Measurements from ENCODE around the gene SAMMSON.

SAMMSON gene

GRCh38 chr3:69983546-69984265 is 15.8 kb upstream of the SAMMSON start:
- no peak for TF ChIP-seq FOXP2 (optimal IDR thresholded peaks at IDR 0.05; ENCODE audit: borderline replicate concordance, extremely low read depth, extremely low read length, insufficient read depth)
- no peak for TF ChIP-seq POLR2AphosphoS5 (IDR thresholded peaks at IDR 0.05; ENCODE audit: low read depth, low read length)
- no peak for TF ChIP-seq TAF1 (IDR thresholded peaks at IDR 0.05; ENCODE audit: borderline replicate concordance, insufficient read depth, low read length)

- no peak for TF ChIP-seq TAF1 (IDR thresholded peaks at IDR 0.05; ENCODE audit: borderline replicate concordance, insufficient read depth, low read length)
- no peak for TF ChIP-seq POLR2AphosphoS5 (IDR thresholded peaks at IDR 0.05; ENCODE audit: low read depth, low read length)
- no peak for TF ChIP-seq REST (IDR thresholded peaks at IDR 0.05; ENCODE audit: insufficient read depth in 1 of 2, low read depth in 2 of 2, low read length in 2 of 2)
- no peak for TF ChIP-seq SIN3A (IDR thresholded peaks at IDR 0.05; ENCODE audit: borderline replicate concordance, insufficient read depth, low read length)
- TF ChIP-seq FOXP2 (optimal IDR thresholded peaks at IDR 0.05; ENCODE audit: borderline replicate concordance, extremely low read depth, extremely low read length, insufficient read depth), result no peak
These were observed 14.3 kb upstream of the SAMMSON start for GRCh38 chr3:69985266-69985665.

GRCh38 chr3:69986419-69986818 is 13.1 kb upstream of the SAMMSON start:
- TF ChIP-seq SIN3A (IDR thresholded peaks at IDR 0.05; ENCODE audit: borderline replicate concordance, insufficient read depth, low read length) (no peak), TAF1 (IDR thresholded peaks at IDR 0.05; ENCODE audit: borderline replicate concordance, insufficient read depth, low read length) (no peak)

DNA sequence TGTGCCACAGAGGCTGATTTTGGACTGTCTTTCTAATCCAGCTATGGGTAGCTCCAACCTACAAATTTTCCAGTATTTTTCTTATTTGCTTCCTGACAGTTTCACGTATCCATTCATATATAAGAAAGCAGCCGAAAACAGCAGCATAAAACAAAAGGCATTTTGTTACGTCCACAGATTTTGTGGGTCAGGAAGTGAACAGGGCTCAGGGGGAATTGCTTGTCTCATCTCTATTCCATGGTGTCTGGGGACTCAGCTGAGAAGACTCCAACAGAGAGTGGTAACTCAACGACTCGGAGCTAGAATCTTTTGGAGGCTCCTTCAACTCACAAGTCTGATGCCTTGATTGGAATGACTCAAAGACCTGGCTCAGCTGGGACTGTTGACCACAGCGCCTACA is 11.7 kb upstream of the SAMMSON start:
- TF ChIP-seq FOXP2 (optimal IDR thresholded peaks at IDR 0.05; ENCODE audit: borderline replicate concordance, extremely low read depth, extremely low read length, insufficient read depth) (no peak), SIN3A (IDR thresholded peaks at IDR 0.05; ENCODE audit: borderline replicate concordance, insufficient read depth, low read length) (no peak), POLR2AphosphoS5 (IDR thresholded peaks at IDR 0.05; ENCODE audit: low read depth, low read length) (no peak), REST (IDR thresholded peaks at IDR 0.05; ENCODE audit: insufficient read depth in 1 of 2, low read depth in 2 of 2, low read length in 2 of 2) (no peak), TAF1 (IDR thresholded peaks at IDR 0.05; ENCODE audit: borderline replicate concordance, insufficient read depth, low read length) (no peak)

DNA sequence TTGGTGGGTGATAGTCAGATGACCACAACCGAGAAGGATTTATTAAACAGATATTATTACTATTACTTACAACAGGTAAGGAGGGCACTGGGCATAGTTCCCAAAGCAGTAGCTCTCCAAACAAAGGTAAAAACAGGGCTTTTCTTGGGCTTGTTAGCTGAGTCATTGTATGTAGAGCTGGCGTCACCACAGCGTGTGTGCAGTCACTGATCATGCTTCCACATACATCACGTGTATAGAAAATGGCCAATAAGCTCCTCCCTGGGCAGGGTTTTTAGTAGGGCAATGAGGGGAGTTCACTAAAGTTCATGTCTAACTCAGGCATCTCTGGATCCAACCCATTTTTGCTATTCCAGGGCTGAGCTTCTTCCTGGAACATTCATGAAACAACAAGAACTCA is 5.8 kb upstream of the SAMMSON start:
- TF ChIP-seq FOXP2 (optimal IDR thresholded peaks at IDR 0.05; ENCODE audit: borderline replicate concordance, extremely low read depth, extremely low read length, insufficient read depth) (no peak), SIN3A (IDR thresholded peaks at IDR 0.05; ENCODE audit: borderline replicate concordance, insufficient read depth, low read length) (no peak), POLR2AphosphoS5 (IDR thresholded peaks at IDR 0.05; ENCODE audit: low read depth, low read length) (no peak), TAF1 (IDR thresholded peaks at IDR 0.05; ENCODE audit: borderline replicate concordance, insufficient read depth, low read length) (no peak), REST (IDR thresholded peaks at IDR 0.05; ENCODE audit: insufficient read depth in 1 of 2, low read depth in 2 of 2, low read length in 2 of 2) (no peak)

GRCh38 chr3:69994919-69995318 is 4.6 kb upstream of the SAMMSON start:
- TF ChIP-seq TAF1 (IDR thresholded peaks at IDR 0.05; ENCODE audit: borderline replicate concordance, insufficient read depth, low read length), result no peak
- TF ChIP-seq REST (IDR thresholded peaks at IDR 0.05; ENCODE audit: insufficient read depth in 1 of 2, low read depth in 2 of 2, low read length in 2 of 2), result no peak
- no peak for TF ChIP-seq SIN3A (IDR thresholded peaks at IDR 0.05; ENCODE audit: borderline replicate concordance, insufficient read depth, low read length)
- TF ChIP-seq FOXP2 (optimal IDR thresholded peaks at IDR 0.05; ENCODE audit: borderline replicate concordance, extremely low read depth, extremely low read length, insufficient read depth), result no peak
- TF ChIP-seq POLR2AphosphoS5 (IDR thresholded peaks at IDR 0.05; ENCODE audit: low read depth, low read length), result no peak
